MCF 10A (cell line): ENCODE data around the gene CORIN. TPM values are rescaled to one million over a fixed set of nuclear protein-coding genes. Genes with fewer than 3 reads are reported as not detected.
A peak's percentile ranks its signal among the peaks of the same experiment; 100 is the strongest.

Experiments used
- BruUV-seq: library from RNA; stranded (reverse); fragments of 400-500 nt; replicated peaks from 2 replicates; lab custom pipeline; 2021; lab: Mats Ljungman, UMichigan
- CTCF ChIA-PET: fragments of 300-600 bp; sonication (Branson Sonifier 250); formaldehyde crosslinking; extraction: SDS; loops from one replicate; lab custom pipeline; 2021; ENCODE audit warnings: antibody characterized with exemption, inconsistent platforms; lab: Yijun Ruan, JAX
- POLR2A ChIA-PET: fragments of 300-600, 350-650 bp; sonication (Branson Sonifier 250); formaldehyde crosslinking; extraction: SDS; loops from one replicate; lab custom pipeline; 2020; ENCODE audit warnings: antibody characterized with exemption, inconsistent platforms; lab: Yijun Ruan, JAX
- DNase-seq: peaks from one replicate; pipeline ENCODE4 v3.0.0-alpha.2; 2018; ENCODE audit not compliant: unreplicated experiment
- H3K27ac Mint-ChIP-seq: one replicate; pipeline ENCODE4 v1.8.0; 2022; ENCODE audit warnings: mild to moderate bottlenecking, low read depth, mixed read lengths; ENCODE audit not compliant: unreplicated experiment
- H3K27me3 Mint-ChIP-seq: one replicate; pipeline ENCODE4 v1.8.0; 2022; ENCODE audit warnings: mixed read lengths; ENCODE audit not compliant: insufficient read depth, unreplicated experiment
- H3K36me3 Mint-ChIP-seq: one replicate; pipeline ENCODE4 v1.8.0; 2022; ENCODE audit warnings: mild to moderate bottlenecking, moderate library complexity, mixed read lengths; ENCODE audit not compliant: insufficient read depth, unreplicated experiment
- H3K4me1 Mint-ChIP-seq: one replicate; pipeline ENCODE4 v1.8.0; 2022; ENCODE audit warnings: mixed read lengths; ENCODE audit not compliant: insufficient read depth, unreplicated experiment
- H3K4me3 Mint-ChIP-seq: one replicate; pipeline ENCODE4 v1.8.0; 2022; ENCODE audit warnings: mild to moderate bottlenecking, moderate library complexity, mixed read lengths; ENCODE audit not compliant: unreplicated experiment
- H3K9me3 Mint-ChIP-seq: one replicate; pipeline ENCODE4 v1.8.0; 2022; ENCODE audit warnings: mixed read lengths; ENCODE audit not compliant: unreplicated experiment
- CTCF ChIP-seq: fragments of 200-600 bp; IDR thresholded peaks from one replicate; pipeline ENCODE4 v1.8.0; 2022; ENCODE audit warnings: antibody characterized with exemption, mild to moderate bottlenecking; ENCODE audit not compliant: unreplicated experiment
- intact Hi-C: fragments of 100-400 bp; cut with micrococcal nuclease; formaldehyde crosslinking; loops from 2 replicates; pipeline ENCODE4 v1.14.1; 2022
- total RNA-seq: library from RNA; stranded (reverse); gene quantifications from 2 replicates; pipeline ENCODE4 v1.2.3, GENCODE V29; 2022

Gene CORIN
- total RNA-seq, 1 experiment from 2014 or later: 1.0 TPM

GRCh38 chr4:47855350-47855749 lies 17.5 kb upstream of the CORIN start:
- Mint-ChIP-seq H3K36me3 (peaks cover 46% of the 10 kb centered on the region), H3K27me3 (no peaks in the 10 kb centered on the region), H3K4me3 (no peak overlapping the region), H3K27ac (peak overlapping the region; percentile 73), H3K4me1 (peaks cover 42% of the 10 kb centered on the region), H3K9me3 (peaks cover 10% of the 10 kb centered on the region)
- BruUV-seq: no TSS peak
- peak; percentile 16 for DNase-seq
- CTCF ChIA-PET: interaction anchor here (0.6 to 1.8 kb wide), 3 partner anchors 18 to 186 kb away, joined by 3 to 6 read pairs (median 3); no protein-coding TSS in a partner anchor
- intact Hi-C loops: no loop called here
- no peak for TF ChIP-seq CTCF
- POLR2A ChIA-PET: interaction anchor here (1.6 kb wide), 1 partner anchor 58 kb away, joined by 4 read pairs; no protein-coding TSS in a partner anchor

- TF ChIP-seq CTCF: no peak
- Mint-ChIP-seq H3K9me3 (peaks cover 10% of the 10 kb centered on the region), H3K27ac (peak overlapping the region; percentile 75), H3K27me3 (no peaks in the 10 kb centered on the region), H3K36me3 (peaks cover 61% of the 10 kb centered on the region), H3K4me1 (peaks cover 38% of the 10 kb centered on the region), H3K4me3 (no peak overlapping the region)
- DNase-seq: peak; percentile 68
- POLR2A ChIA-PET: interaction anchor here (0.7 to 1.3 kb wide), 3 partner anchors 16 to 245 kb away, joined by 3 to 5 read pairs (median 3); partner anchors contain the start of gene NFXL1
- intact Hi-C loops: no loop called here
- BruUV-seq: no TSS peak
- CTCF ChIA-PET: interaction anchor here (0.6 to 2.7 kb wide), 6 partner anchors 14 to 166 kb away, joined by 3 to 15 read pairs (median 4); no protein-coding TSS in a partner anchor
Observed at GRCh38 chr4:47852136-47852535, 14.3 kb upstream of the CORIN start.

GRCh38 chr4:47849466-47849865 lies 11.6 kb upstream of the CORIN start:
- no peak for TF ChIP-seq CTCF
- peaks cover 10% of the 10 kb centered on the region for H3K9me3 Mint-ChIP-seq
- intact Hi-C loops: no loop called here
- ChIA-PET CTCF (interaction anchor here (2.8 kb wide), 1 partner anchor 13 kb away, joined by 13 read pairs; the partner anchor contains the start of gene CORIN), POLR2A (no interaction called here)
- no peak overlapping the region for H3K27ac Mint-ChIP-seq
- H3K36me3 Mint-ChIP-seq: peaks cover 65% of the 10 kb centered on the region
- no peak for DNase-seq
- H3K27me3 Mint-ChIP-seq: no peaks in the 10 kb centered on the region
- H3K4me1 Mint-ChIP-seq: peaks cover 31% of the 10 kb centered on the region
- H3K4me3 Mint-ChIP-seq: no peak overlapping the region
- no TSS peak for BruUV-seq

- DNase-seq: no peak
- ChIA-PET CTCF (interaction anchor here (0.6 to 2.8 kb wide), 4 partner anchors 9 to 693 kb away, joined by 3 to 13 read pairs (median 4); partner anchors contain the start of gene CORIN), POLR2A (interaction anchor here (0.7 to 1.3 kb wide), 3 partner anchors 9 to 66 kb away, joined by 3 read pairs; partner anchors contain the start of gene NFXL1)
- Mint-ChIP-seq H3K27me3 (no peaks in the 10 kb centered on the region), H3K36me3 (peaks cover 63% of the 10 kb centered on the region), H3K4me3 (no peak overlapping the region), H3K4me1 (peaks cover 21% of the 10 kb centered on the region), H3K9me3 (no peaks in the 10 kb centered on the region), H3K27ac (no peak overlapping the region)
- intact Hi-C loops: no loop called here
- BruUV-seq: no TSS peak
- no peak for TF ChIP-seq CTCF
Observed at GRCh38 chr4:47848041-47848440, 10.2 kb upstream of the CORIN start.
